SK-N-SH (cell line): ENCODE data around the gene EPB41L3.

ENCODE experiments used
- EP300 ChIP-seq, 2 experiments: IDR thresholded peaks; 2 replicates each; pipeline versions ENCODE4 v1.4.0 to v1.6.1; 2012; ENCODE audit warnings: borderline replicate concordance in 1 of 2, low read depth in 1 of 2, low read length in 1 of 2
- EZH2phosphoT487 ChIP-seq: fragments of 200-600 bp; sonication (generic); IDR thresholded peaks from 2 replicates; pipeline ENCODE4 v1.6.1; 2017; ENCODE audit warnings: low read depth, mixed run types, mild to moderate bottlenecking, antibody characterized with exemption, moderate library complexity, borderline replicate concordance
- MEF2A ChIP-seq: IDR thresholded peaks from 2 replicates; pipeline ENCODE4 v1.4.0; 2012; ENCODE audit warnings: low read depth, borderline replicate concordance
- NRF1 ChIP-seq: IDR thresholded peaks from 2 replicates; pipeline ENCODE4 v1.6.1; 2012; ENCODE audit warnings: low read depth, mild to moderate bottlenecking, low read length
- TCF12 ChIP-seq: IDR thresholded peaks from 2 replicates; pipeline ENCODE4 v1.4.0; 2012
- TF ChIP-seq, protein P1 (sequence below): IDR thresholded peaks from 2 replicates; pipeline ENCODE4 v1.4.0; 2012; ENCODE audit warnings: low read depth, borderline replicate concordance
- TF ChIP-seq, protein P2 (sequence below): IDR thresholded peaks from 2 replicates; pipeline ENCODE4 v1.4.0; 2012; ENCODE audit warnings: low read depth
- TF ChIP-seq, protein P3 (sequence below): fragments of 200-600 bp; sonication (generic); IDR thresholded peaks from 2 replicates; pipeline ENCODE4 v1.6.1; 2017; ENCODE audit warnings: antibody characterized with exemption, mild to moderate bottlenecking, moderate library complexity

DNA sequence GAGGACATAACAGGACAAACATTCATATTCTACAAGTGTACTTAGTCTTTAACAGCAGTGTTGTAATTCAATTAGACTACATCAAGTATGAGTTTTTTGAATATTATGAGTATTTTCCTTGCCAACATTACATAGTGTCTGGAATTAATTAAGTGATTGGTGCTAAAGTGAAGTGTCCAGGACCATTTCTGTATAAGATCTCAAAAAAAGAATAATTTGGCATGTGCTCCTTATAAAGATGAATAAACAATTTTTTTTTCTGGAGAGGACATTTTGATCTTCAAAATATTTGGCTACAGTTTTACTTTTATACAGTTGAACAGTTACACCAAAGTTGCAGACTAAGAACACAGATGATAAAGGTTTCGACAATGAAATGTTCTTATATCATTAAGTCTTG lies 15.1 kb upstream of the EPB41L3 start:
- TF ChIP-seq EZH2phosphoT487 (no peak), MEF2A (no peak), TCF12 (no peak), EP300 (IDR thresholded peaks at IDR 0.05; ENCODE audit: borderline replicate concordance in 1 of 2, low read depth in 1 of 2, low read length in 1 of 2) (no peak), NRF1 (no peak)
- TF ChIP-seq, protein P1, sequence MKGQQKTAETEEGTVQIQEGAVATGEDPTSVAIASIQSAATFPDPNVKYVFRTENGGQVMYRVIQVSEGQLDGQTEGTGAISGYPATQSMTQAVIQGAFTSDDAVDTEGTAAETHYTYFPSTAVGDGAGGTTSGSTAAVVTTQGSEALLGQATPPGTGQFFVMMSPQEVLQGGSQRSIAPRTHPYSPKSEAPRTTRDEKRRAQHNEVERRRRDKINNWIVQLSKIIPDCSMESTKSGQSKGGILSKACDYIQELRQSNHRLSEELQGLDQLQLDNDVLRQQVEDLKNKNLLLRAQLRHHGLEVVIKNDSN = no peak
- TF ChIP-seq, protein P2, sequence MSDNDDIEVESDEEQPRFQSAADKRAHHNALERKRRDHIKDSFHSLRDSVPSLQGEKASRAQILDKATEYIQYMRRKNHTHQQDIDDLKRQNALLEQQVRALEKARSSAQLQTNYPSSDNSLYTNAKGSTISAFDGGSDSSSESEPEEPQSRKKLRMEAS = no peak
- TF ChIP-seq, protein P3, sequence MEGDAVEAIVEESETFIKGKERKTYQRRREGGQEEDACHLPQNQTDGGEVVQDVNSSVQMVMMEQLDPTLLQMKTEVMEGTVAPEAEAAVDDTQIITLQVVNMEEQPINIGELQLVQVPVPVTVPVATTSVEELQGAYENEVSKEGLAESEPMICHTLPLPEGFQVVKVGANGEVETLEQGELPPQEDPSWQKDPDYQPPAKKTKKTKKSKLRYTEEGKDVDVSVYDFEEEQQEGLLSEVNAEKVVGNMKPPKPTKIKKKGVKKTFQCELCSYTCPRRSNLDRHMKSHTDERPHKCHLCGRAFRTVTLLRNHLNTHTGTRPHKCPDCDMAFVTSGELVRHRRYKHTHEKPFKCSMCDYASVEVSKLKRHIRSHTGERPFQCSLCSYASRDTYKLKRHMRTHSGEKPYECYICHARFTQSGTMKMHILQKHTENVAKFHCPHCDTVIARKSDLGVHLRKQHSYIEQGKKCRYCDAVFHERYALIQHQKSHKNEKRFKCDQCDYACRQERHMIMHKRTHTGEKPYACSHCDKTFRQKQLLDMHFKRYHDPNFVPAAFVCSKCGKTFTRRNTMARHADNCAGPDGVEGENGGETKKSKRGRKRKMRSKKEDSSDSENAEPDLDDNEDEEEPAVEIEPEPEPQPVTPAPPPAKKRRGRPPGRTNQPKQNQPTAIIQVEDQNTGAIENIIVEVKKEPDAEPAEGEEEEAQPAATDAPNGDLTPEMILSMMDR = no peak
